Frontal cortex (tissue), 4 donors: Measurements from ENCODE around the gene BTD. TPM values are rescaled to one million over a fixed set of nuclear protein-coding genes. Genes with fewer than 3 reads are reported as not detected.

Experiments used
- DNase-seq, 2 donors: peaks; one replicate each; pipeline ENCODE4 v3.0.0; 2012; ENCODE audit warnings: low spot score in 2 of 2
- FAIRE-seq: peaks from 2 replicates; lab custom pipeline; 2012; peaks lifted over from hg19 to GRCh38; lab: Jason Lieb, UNC
- total RNA-seq: library from RNA; depleted of rRNA; stranded (reverse); fragments of >200 nt; gene quantifications from one replicate; pipeline ENCODE4 v1.2.3, GENCODE V29; 2014
- donor health status: control.
- donor health status: control.
- donor health status: control.

The BTD gene
- total RNA-seq, 1 donor from 2014 or later, result 13.9 TPM

GRCh38 chr3:15657016-15657415 is 55.5 kb downstream of the BTD start:
- DNase-seq (no peak), FAIRE-seq (no peak)

- no peak for DNase-seq
Observed at GRCh38 chr3:15659254-15659975, 57.9 kb downstream of the BTD start.

GRCh38 chr3:15660055-15660935 is 58.8 kb downstream of the BTD start:
- no peak for FAIRE-seq
- no peak for DNase-seq

More at GRCh38 chr3:15659254-15659975, 57.9 kb downstream of the BTD start:
- FAIRE-seq, result no peak

GRCh38 chr3:15664144-15664543 is 62.6 kb downstream of the BTD start:
- FAIRE-seq (no peak), DNase-seq (no peak)

- no peak for FAIRE-seq
- DNase-seq, result no peak
Observed at GRCh38 chr3:15665510-15666150, 64.1 kb downstream of the BTD start.

- DNase-seq, result no peak
- FAIRE-seq, result no peak
Observed at GRCh38 chr3:15666277-15666676, 64.7 kb downstream of the BTD start.

- no peak for FAIRE-seq
- DNase-seq, result no peak
Observed at GRCh38 chr3:15667484-15667883, 65.9 kb downstream of the BTD start.

GRCh38 chr3:15673536-15673935 is 72.0 kb downstream of the BTD start:
- DNase-seq, result no peak
- no peak for FAIRE-seq

- DNase-seq, result no peak
- no peak for FAIRE-seq
Observed at GRCh38 chr3:15676259-15676658, 74.7 kb downstream of the BTD start.

- FAIRE-seq, result no peak
- no peak for DNase-seq
Observed at GRCh38 chr3:15679306-15679705, 77.8 kb downstream of the BTD start.

- DNase-seq (no peak), FAIRE-seq (no peak)
Observed at GRCh38 chr3:15681668-15682067, 80.1 kb downstream of the BTD start.

- DNase-seq (no peak), FAIRE-seq (no peak)
Observed at GRCh38 chr3:15682561-15683185, 81.1 kb downstream of the BTD start.

- DNase-seq, result no peak
- no peak for FAIRE-seq
Observed at GRCh38 chr3:15683253-15683652, 81.7 kb downstream of the BTD start.

GRCh38 chr3:15685927-15686326 is 84.4 kb downstream of the BTD start:
- no peak for FAIRE-seq
- DNase-seq, result no peak

GRCh38 chr3:15690230-15690629 is 88.7 kb downstream of the BTD start:
- FAIRE-seq, result no peak
- DNase-seq, result no peak

- no peak for FAIRE-seq
Observed at GRCh38 chr3:15690748-15691147, 89.2 kb downstream of the BTD start.

GRCh38 chr3:15693355-15693754 is 91.8 kb downstream of the BTD start:
- no peak for FAIRE-seq
- DNase-seq, result no peak

More at GRCh38 chr3:15690748-15691147, 89.2 kb downstream of the BTD start:
- no peak for DNase-seq

- no peak for FAIRE-seq
- DNase-seq, result no peak
Observed at GRCh38 chr3:15694628-15695027, 93.1 kb downstream of the BTD start.
